ENCODE results near the gene SPRTN. TPM values are rescaled to one million over a fixed set of nuclear protein-coding genes. Genes with fewer than 3 reads are reported as not detected.

Gene SPRTN
- total RNA-seq, 4 donors from 2014 or later = 18.6 to 27.5 (median 22.7) TPM

GRCh38 chr1:231381729-231382128 is 43.6 kb downstream of the SPRTN start:
- Histone ChIP-seq H3K4me3 (no peak overlapping the region), H3K36me3 (no peaks in the 10 kb centered on the region), H3K27me3 (no peaks in the 10 kb centered on the region), H3K9me3 (no peaks in the 10 kb centered on the region), H3K4me1 (peaks cover 0 to 22% (median 0%) of the 10 kb centered on the region in 4 donors), H3K27ac (no peak overlapping the region)
- TF ChIP-seq CTCF (IDR thresholded peaks at IDR 0.05) (no peak), POLR2A (IDR thresholded peaks at IDR 0.05) (no peak)
- no peak for DNase-seq

DNA sequence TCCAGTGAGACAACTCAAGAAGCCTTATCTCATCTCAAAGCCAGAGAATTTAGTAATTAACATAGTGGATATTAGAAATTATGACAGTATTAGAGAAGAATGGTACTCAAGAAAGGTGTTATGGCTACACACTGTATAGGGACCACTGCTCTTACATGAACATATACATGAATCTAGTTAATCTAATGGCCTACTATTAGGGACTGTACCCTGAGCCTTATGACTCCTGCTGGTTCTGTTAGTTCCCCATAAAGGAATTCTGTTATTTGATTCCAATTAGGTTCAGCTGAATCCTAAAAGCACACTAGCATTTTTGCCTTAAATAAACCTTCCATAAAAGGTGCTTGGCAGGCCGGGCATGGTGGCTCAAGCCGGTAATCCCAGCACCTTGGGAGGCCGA is 44.3 kb downstream of the SPRTN start:
- H3K27me3 ChIP-seq = no peaks in the 10 kb centered on the region
- no peak for TF ChIP-seq CTCF (IDR thresholded peaks at IDR 0.05)
- no peaks in the 10 kb centered on the region for H3K36me3 ChIP-seq
- DNase-seq = no peak
- H3K9me3 ChIP-seq = no peaks in the 10 kb centered on the region
- H3K27ac ChIP-seq = no peak overlapping the region
- H3K4me3 ChIP-seq = no peak overlapping the region
- peaks cover 0 to 15% (median 0%) of the 10 kb centered on the region in 4 donors for H3K4me1 ChIP-seq

DNA sequence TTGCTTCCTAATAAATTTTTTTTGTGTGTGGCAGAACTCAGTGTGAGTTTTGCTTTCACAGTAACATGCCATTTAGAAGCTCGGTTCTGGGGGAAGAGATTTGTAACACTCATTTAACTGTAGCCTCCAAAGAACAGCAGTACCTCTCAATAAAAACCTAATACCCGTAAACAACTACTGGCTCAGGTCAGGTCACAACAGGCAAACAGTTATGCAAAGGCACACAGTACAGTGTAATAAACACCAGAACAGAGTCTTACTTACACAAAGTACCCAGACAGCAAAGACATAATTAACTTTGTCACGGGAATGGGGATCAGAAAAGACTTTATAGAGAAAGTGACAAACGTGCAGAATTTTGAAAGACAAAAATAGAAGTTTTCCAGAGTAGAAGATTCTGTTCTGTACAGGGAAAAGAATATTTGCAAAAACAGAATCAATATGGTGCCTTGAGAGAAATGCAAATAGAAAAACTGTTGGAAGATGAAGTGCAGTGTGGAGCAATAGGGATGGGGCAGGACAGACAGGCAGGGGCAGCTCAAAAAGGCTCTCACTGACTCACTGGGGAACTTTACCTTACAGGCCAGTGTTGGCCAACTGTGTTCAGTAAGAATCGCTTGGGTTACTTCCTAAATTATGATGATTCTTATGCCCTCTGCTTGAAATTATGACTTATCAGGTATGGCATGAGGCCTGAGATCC is 45.2 kb downstream of the SPRTN start:
- H3K27ac ChIP-seq = no peak overlapping the region

GRCh38 chr1:231384696-231385415 is 46.8 kb downstream of the SPRTN start:
- Histone ChIP-seq H3K27ac (no peak overlapping the region), H3K9me3 (no peaks in the 10 kb centered on the region), H3K27me3 (no peaks in the 10 kb centered on the region), H3K4me3 (no peak overlapping the region), H3K36me3 (no peaks in the 10 kb centered on the region), H3K4me1 (peaks cover 0 to 13% (median 0%) of the 10 kb centered on the region in 4 donors)
- DNase-seq = no peak
- no peak for TF ChIP-seq POLR2A (IDR thresholded peaks at IDR 0.05)
- no peak for TF ChIP-seq CTCF (IDR thresholded peaks at IDR 0.05)

More for the DNA sequence above, 45.2 kb downstream of the SPRTN start:
- Histone ChIP-seq H3K9me3 (no peaks in the 10 kb centered on the region), H3K27me3 (no peaks in the 10 kb centered on the region), H3K4me3 (no peak overlapping the region), H3K36me3 (no peaks in the 10 kb centered on the region), H3K4me1 (peaks cover 0 to 13% (median 0%) of the 10 kb centered on the region in 4 donors)
- TF ChIP-seq POLR2A (IDR thresholded peaks at IDR 0.05) (no peak), CTCF (IDR thresholded peaks at IDR 0.05) (no peak)
- DNase-seq = no peak

DNA sequence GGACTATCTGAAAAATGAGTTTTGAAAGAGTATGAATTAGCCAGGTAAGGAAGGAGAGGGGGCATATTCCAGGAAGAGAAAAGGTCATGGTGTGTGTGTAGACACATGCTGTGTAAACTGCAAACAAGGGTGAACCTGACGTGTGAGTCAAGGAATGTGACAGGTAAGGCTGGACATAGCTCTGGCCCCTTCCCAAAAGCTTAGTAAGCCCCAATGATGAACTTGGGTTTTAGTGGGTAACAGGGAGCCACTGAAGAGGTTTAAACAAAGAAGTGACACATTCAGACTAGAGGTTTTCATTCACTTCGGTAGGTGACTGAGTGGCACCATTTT is 47.3 kb downstream of the SPRTN start:
- TF ChIP-seq POLR2A (IDR thresholded peaks at IDR 0.05) (no peak), CTCF (IDR thresholded peaks at IDR 0.05) (no peak)
- Histone ChIP-seq H3K27ac (no peak overlapping the region), H3K36me3 (no peaks in the 10 kb centered on the region), H3K9me3 (no peaks in the 10 kb centered on the region), H3K4me3 (no peak overlapping the region), H3K27me3 (no peaks in the 10 kb centered on the region), H3K4me1 (peaks cover 0 to 13% (median 0%) of the 10 kb centered on the region in 4 donors)
- no peak for DNase-seq
